DOHH2 (cell line): ENCODE results near the gene CFAP100.

Source experiments
- H3F3A ChIP-seq: fragments of 200-600 bp; sonication (generic), shearing (Covaris generic); 2 replicates; pipeline ENCODE4 v1.6.0; 2016; ENCODE audit warnings: antibody characterized with exemption, mild to moderate bottlenecking; ENCODE audit not compliant: control insufficient read depth, insufficient read depth
- H3K27ac ChIP-seq: fragments of 200-600 bp; sonication (generic); 2 replicates; pipeline ENCODE4 v1.5.1; 2014; ENCODE audit warnings: low read depth, mild to moderate bottlenecking, low read length, moderate library complexity
- H3K27me3 ChIP-seq: fragments of 200-600 bp; sonication (generic); 2 replicates; pipeline ENCODE4 v1.6.1; 2014; ENCODE audit warnings: mild to moderate bottlenecking, low read length, mixed read lengths; ENCODE audit not compliant: control insufficient read depth
- H3K36me3 ChIP-seq: fragments of 200-600 bp; sonication (generic); 2 replicates; pipeline ENCODE4 v1.6.1; 2014; ENCODE audit warnings: mild to moderate bottlenecking, low read length, moderate library complexity, mixed read lengths; ENCODE audit not compliant: control insufficient read depth
- H3K4me1 ChIP-seq: fragments of 200-600 bp; sonication (generic); 2 replicates; pipeline ENCODE4 v1.6.1; 2014; ENCODE audit warnings: mild to moderate bottlenecking, low read length, mixed read lengths; ENCODE audit not compliant: control insufficient read depth
- H3K4me2 ChIP-seq: fragments of 200-600 bp; sonication (generic); 2 replicates; pipeline ENCODE4 v1.6.0; 2014; ENCODE audit warnings: mild to moderate bottlenecking, low read length, moderate library complexity
- H3K4me3 ChIP-seq: fragments of 200-600 bp; sonication (generic); 2 replicates; pipeline ENCODE4 v1.5.1; 2014; ENCODE audit warnings: mild to moderate bottlenecking, low read length, mixed read lengths
- H3K79me2 ChIP-seq: fragments of 200-600 bp; sonication (generic); 2 replicates; pipeline ENCODE4 v1.6.1; 2014; ENCODE audit warnings: mild to moderate bottlenecking, low read length, mixed read lengths; ENCODE audit not compliant: control insufficient read depth
- H3K9me2 ChIP-seq: fragments of 200-600 bp; sonication (generic); replicated peaks from 2 replicates; pipeline ENCODE4 v1.6.1; 2014; ENCODE audit warnings: mild to moderate bottlenecking, low read length, mixed read lengths; ENCODE audit not compliant: control insufficient read depth
- H3K9me3 ChIP-seq: fragments of 200-600 bp; sonication (generic); 2 replicates; pipeline ENCODE4 v1.6.1; 2014; ENCODE audit warnings: antibody characterized with exemption, low read length, mixed read lengths; ENCODE audit not compliant: control insufficient read depth, insufficient read depth
- H4K20me1 ChIP-seq: fragments of 200-600 bp; sonication (generic); 2 replicates; pipeline ENCODE4 v1.6.0; 2014; ENCODE audit warnings: low read depth, mild to moderate bottlenecking, antibody characterized with exemption, low read length, moderate library complexity; ENCODE audit not compliant: control insufficient read depth, insufficient read depth
- EZH2phosphoT487 ChIP-seq: fragments of 200-600 bp; sonication (generic); IDR thresholded peaks from 2 replicates; pipeline ENCODE4 v1.6.1; 2017; ENCODE audit warnings: borderline replicate concordance, mild to moderate bottlenecking, antibody characterized with exemption, low read length, moderate library complexity, mixed read lengths
- TF ChIP-seq, protein P1 (sequence below): fragments of 200-600 bp; sonication (generic); IDR thresholded peaks from one replicate; pipeline ENCODE4 v1.5.1; 2014; ENCODE audit warnings: antibody characterized with exemption, mild to moderate bottlenecking, low read depth, low read length; ENCODE audit not compliant: poor library complexity, severe bottlenecking

CFAP100 gene

GRCh38 chr3:126481808-126482502 is 87.2 kb downstream of the CFAP100 start:
- H3K36me3 ChIP-seq, result no peaks in the 10 kb centered on the region
- H3K4me3 ChIP-seq, result no peak overlapping the region
- TF ChIP-seq EZH2phosphoT487, result no peak
- TF ChIP-seq, protein P1, sequence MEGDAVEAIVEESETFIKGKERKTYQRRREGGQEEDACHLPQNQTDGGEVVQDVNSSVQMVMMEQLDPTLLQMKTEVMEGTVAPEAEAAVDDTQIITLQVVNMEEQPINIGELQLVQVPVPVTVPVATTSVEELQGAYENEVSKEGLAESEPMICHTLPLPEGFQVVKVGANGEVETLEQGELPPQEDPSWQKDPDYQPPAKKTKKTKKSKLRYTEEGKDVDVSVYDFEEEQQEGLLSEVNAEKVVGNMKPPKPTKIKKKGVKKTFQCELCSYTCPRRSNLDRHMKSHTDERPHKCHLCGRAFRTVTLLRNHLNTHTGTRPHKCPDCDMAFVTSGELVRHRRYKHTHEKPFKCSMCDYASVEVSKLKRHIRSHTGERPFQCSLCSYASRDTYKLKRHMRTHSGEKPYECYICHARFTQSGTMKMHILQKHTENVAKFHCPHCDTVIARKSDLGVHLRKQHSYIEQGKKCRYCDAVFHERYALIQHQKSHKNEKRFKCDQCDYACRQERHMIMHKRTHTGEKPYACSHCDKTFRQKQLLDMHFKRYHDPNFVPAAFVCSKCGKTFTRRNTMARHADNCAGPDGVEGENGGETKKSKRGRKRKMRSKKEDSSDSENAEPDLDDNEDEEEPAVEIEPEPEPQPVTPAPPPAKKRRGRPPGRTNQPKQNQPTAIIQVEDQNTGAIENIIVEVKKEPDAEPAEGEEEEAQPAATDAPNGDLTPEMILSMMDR, result no peak
- no peaks in the 10 kb centered on the region for H3K4me1 ChIP-seq
- H3K4me2 ChIP-seq, result no peak overlapping the region
- H3K9me3 ChIP-seq, result no peaks in the 10 kb centered on the region
- H3F3A ChIP-seq, result 0 out of 2 replicates have a peak, but pooled peaks cover 2% of the 10 kb centered on the region
- H3K9me2 ChIP-seq, result no peaks in the 10 kb centered on the region
- H3K27ac ChIP-seq, result no peak overlapping the region
- no peaks in the 10 kb centered on the region for H4K20me1 ChIP-seq
- H3K27me3 ChIP-seq, result no peaks in the 10 kb centered on the region
- no peaks in the 10 kb centered on the region for H3K79me2 ChIP-seq

- Histone ChIP-seq H3K4me1 (no peaks in the 10 kb centered on the region), H3K27ac (no peak overlapping the region), H3K36me3 (no peaks in the 10 kb centered on the region), H3K4me3 (no peak overlapping the region), H3K4me2 (no peak overlapping the region), H3K27me3 (no peaks in the 10 kb centered on the region), H3F3A (no peaks in the 10 kb centered on the region), H3K9me2 (no peaks in the 10 kb centered on the region), H3K9me3 (no peaks in the 10 kb centered on the region), H4K20me1 (no peaks in the 10 kb centered on the region), H3K79me2 (no peaks in the 10 kb centered on the region)
- TF ChIP-seq, protein P1, result no peak
- TF ChIP-seq EZH2phosphoT487, result no peak
Measured at GRCh38 chr3:126482503-126483255, 88.0 kb downstream of the CFAP100 start.

DNA sequence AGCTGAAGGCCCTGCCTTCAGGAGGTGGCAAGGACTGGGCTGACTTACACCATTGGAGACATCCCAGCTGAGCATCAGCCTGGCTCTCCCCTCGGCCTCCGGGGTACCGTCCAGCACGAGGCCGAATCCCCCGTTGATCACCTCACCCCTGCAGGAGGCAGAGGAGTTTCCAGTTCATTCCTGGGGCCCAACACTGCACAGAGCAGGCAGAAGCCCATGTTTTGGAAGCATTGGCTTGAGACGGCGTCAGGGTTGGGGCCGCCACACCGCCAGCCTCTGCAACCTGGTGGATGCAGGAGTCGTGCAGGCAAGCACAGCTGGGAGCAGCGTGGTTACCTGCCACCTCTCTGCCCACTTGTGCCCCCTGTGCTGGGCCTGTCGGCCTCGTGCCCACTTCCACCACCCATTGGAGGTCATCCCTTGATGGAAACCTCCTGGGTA is 88.6 kb downstream of the CFAP100 start:
- H3K27ac ChIP-seq, result no peak overlapping the region
- no peak overlapping the region for H3K4me2 ChIP-seq
- no peak overlapping the region for H3K4me3 ChIP-seq
- no peaks in the 10 kb centered on the region for H4K20me1 ChIP-seq
- no peaks in the 10 kb centered on the region for H3K27me3 ChIP-seq
- no peaks in the 10 kb centered on the region for H3F3A ChIP-seq
- no peaks in the 10 kb centered on the region for H3K36me3 ChIP-seq
- no peaks in the 10 kb centered on the region for H3K9me3 ChIP-seq
- no peaks in the 10 kb centered on the region for H3K9me2 ChIP-seq
- no peaks in the 10 kb centered on the region for H3K79me2 ChIP-seq
- no peaks in the 10 kb centered on the region for H3K4me1 ChIP-seq
- TF ChIP-seq, protein P1, result no peak
- TF ChIP-seq EZH2phosphoT487, result no peak
